SIG-M5 (cell line): ENCODE results near the gene KRT4.
"Not testable (repeated sequence)": the region's sequence is repeated elsewhere in the genome, so short reads cannot be mapped to it uniquely, and the experiment has no call there.

ENCODE experiments used
- DNase-seq: peaks from one replicate; lab custom pipeline; 2025; lab: John Stamatoyannopoulos, UW

Gene KRT4

GRCh38 chr12:52772772-52773171 lies 41.1 kb downstream of the KRT4 start:
- DNase-seq = no peak

- DNase-seq = no peak
Measured at GRCh38 chr12:52772188-52772587, 41.7 kb downstream of the KRT4 start.

GRCh38 chr12:52771505-52771904 lies 42.4 kb downstream of the KRT4 start:
- no peak for DNase-seq

GRCh38 chr12:52771088-52771487 lies 42.8 kb downstream of the KRT4 start:
- DNase-seq = no peak

- no peak for DNase-seq
Measured at GRCh38 chr12:52769946-52770345, 44.0 kb downstream of the KRT4 start.

- no peak for DNase-seq
Measured at GRCh38 chr12:52769354-52769753, 44.6 kb downstream of the KRT4 start.

- DNase-seq = no peak
Measured at GRCh38 chr12:52768479-52769200, 45.3 kb downstream of the KRT4 start.

GRCh38 chr12:52767427-52767826 lies 46.5 kb downstream of the KRT4 start:
- DNase-seq = no peak

GRCh38 chr12:52767020-52767379 lies 46.9 kb downstream of the KRT4 start:
- no peak for DNase-seq

- no peak for DNase-seq
Measured at GRCh38 chr12:52766351-52767019, 47.4 kb downstream of the KRT4 start.

GRCh38 chr12:52765702-52766101 lies 48.2 kb downstream of the KRT4 start:
- no peak for DNase-seq

- no peak for DNase-seq
Measured at GRCh38 chr12:52763991-52764390, 49.9 kb downstream of the KRT4 start.

GRCh38 chr12:52763036-52763659 lies 50.8 kb downstream of the KRT4 start:
- DNase-seq = no peak

GRCh38 chr12:52761802-52762201 lies 52.1 kb downstream of the KRT4 start:
- DNase-seq = no peak

- not testable (repeated sequence) for DNase-seq
Measured at GRCh38 chr12:52761218-52761617, 52.7 kb downstream of the KRT4 start.

- DNase-seq = no peak
Measured at GRCh38 chr12:52760623-52761022, 53.3 kb downstream of the KRT4 start.

- DNase-seq = no peak
Measured at GRCh38 chr12:52759695-52760094, 54.2 kb downstream of the KRT4 start.

- DNase-seq = no peak
Measured at GRCh38 chr12:52759218-52759617, 54.7 kb downstream of the KRT4 start.

GRCh38 chr12:52757449-52758176 lies 56.3 kb downstream of the KRT4 start:
- DNase-seq = no peak
